Esophagus muscularis mucosa (tissue), 4 donors: ENCODE measurements around the gene PSEN1. TPM values are rescaled to one million over a fixed set of nuclear protein-coding genes. Genes with fewer than 3 reads are reported as not detected.

Experiments
- DNase-seq: peaks from one replicate; pipeline ENCODE4 v3.0.0-alpha.2; 2017; ENCODE audit errors: extremely low spot score
- H3K27ac ChIP-seq, 4 donors: fragments of 200-600 bp; sonication (generic); replicated peaks in 1 of 4; 1 replicate in 3 of 4; 2 replicates in 1 of 4; pipeline ENCODE4 v1.5.1; 2016 to 2019; ENCODE audit warnings: mild to moderate bottlenecking in 1 of 4
- H3K27me3 ChIP-seq, 4 donors: fragments of 200-600 bp; sonication (generic); one replicate each; pipeline versions ENCODE4 v1.5.1 to v1.6.0; 2016 to 2019
- H3K36me3 ChIP-seq, 4 donors: fragments of 200-600 bp; sonication (generic); one replicate each; pipeline ENCODE4 v1.5.1; 2016 to 2019
- H3K4me1 ChIP-seq, 4 donors: fragments of 200-600 bp; sonication (generic); one replicate each; pipeline ENCODE4 v1.5.1; 2016 to 2019
- H3K4me3 ChIP-seq, 4 donors: fragments of 200-600 bp; sonication (generic); 1 replicate in 2 of 4; 2 replicates in 2 of 4; pipeline ENCODE4 v1.5.1; 2016 to 2019; ENCODE audit warnings: mild to moderate bottlenecking in 4 of 4, moderate library complexity in 1 of 4
- H3K9me3 ChIP-seq, 4 donors: fragments of 200-600 bp; sonication (generic); 1 replicate in 3 of 4; 2 replicates in 1 of 4; pipeline ENCODE4 v1.5.1; 2016 to 2019
- EP300 ChIP-seq: sonication (generic); formaldehyde crosslinking; IDR thresholded peaks from one replicate; pipeline ENCODE4 v1.6.1; 2017; ENCODE audit warnings: antibody characterized with exemption
- POLR2A ChIP-seq: fragments of 450-650 bp; IDR thresholded peaks from one replicate; pipeline ENCODE4 v1.6.1; 2017; ENCODE audit warnings: antibody characterized with exemption, moderate library complexity, mild to moderate bottlenecking, low read depth
- POLR2AphosphoS5 ChIP-seq, 2 donors: sonication (generic); formaldehyde crosslinking; IDR thresholded peaks; one replicate each; pipeline ENCODE4 v1.6.1; 2017; ENCODE audit warnings: antibody characterized with exemption in 2 of 2
- WGBS: methylation state at CpG from one replicate; pipeline ENCODE4 v1.1.5; 2018; 5-methylcytosine and 5-hydroxymethylcytosine counted together
- intact Hi-C: fragments of 100-400 bp; cut with DNase I; formaldehyde crosslinking; loops from one replicate; pipeline ENCODE4 v1.15.1; 2023
- total RNA-seq, 4 donors: library from RNA; depleted of rRNA; stranded (reverse); fragments of >200 nt; gene quantifications; one replicate each; pipeline versions ENCODE4 v1.1.0 to v1.2.1, GENCODE V29; 2016
- TF ChIP-seq, protein P1 (sequence below), 3 experiments: fragments of 200-600 bp in 2 of 3; fragments of 450-650 bp in 1 of 3; sonication (generic) in 2 of 3; IDR thresholded peaks; one replicate each; pipeline ENCODE4 v1.5.1; 2017 to 2019; ENCODE audit warnings: antibody characterized with exemption in 3 of 3, mild to moderate bottlenecking in 2 of 3, moderate library complexity in 1 of 3

The PSEN1 gene
- total RNA-seq, 4 donors from 2014 or later = 31.7 to 39.0 (median 38.3) TPM

DNA sequence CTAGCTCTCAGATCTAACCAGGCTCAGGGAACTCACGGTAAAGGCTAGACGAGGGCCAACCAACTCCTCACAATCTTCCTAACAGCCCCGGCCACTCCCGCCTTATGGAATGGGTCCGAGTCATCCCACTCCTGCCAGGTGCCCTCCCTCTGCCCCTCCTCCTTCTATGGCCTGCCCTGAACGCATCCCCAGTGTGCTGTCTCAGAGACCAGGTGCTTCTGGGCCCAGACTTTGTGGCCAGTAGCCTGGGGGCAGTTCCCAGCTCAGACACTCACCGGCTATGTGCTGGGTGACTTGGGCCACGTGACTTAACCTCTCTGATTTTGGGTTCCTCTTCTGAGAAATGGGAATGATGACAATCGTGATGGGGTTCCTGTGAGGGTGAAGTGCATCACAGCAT is 123.5 kb downstream of the PSEN1 start:
- no peaks in the 10 kb centered on the region for H3K4me1 ChIP-seq
- H3K4me3 ChIP-seq = no peak overlapping the region
- H3K27me3 ChIP-seq = no peaks in the 10 kb centered on the region
- DNase-seq = no peak
- peaks cover 0 to 71% (median 25%) of the 10 kb centered on the region in 4 donors for H3K36me3 ChIP-seq
- H3K27ac ChIP-seq = no peak overlapping the region
- WGBS = 87% methylated on average over 7 of the region's 9 CpGs
- intact Hi-C loops = no loop called here
- TF ChIP-seq POLR2A (no peak), POLR2AphosphoS5 (IDR thresholded peaks at IDR 0.05) (no peak)
- TF ChIP-seq, protein P1, sequence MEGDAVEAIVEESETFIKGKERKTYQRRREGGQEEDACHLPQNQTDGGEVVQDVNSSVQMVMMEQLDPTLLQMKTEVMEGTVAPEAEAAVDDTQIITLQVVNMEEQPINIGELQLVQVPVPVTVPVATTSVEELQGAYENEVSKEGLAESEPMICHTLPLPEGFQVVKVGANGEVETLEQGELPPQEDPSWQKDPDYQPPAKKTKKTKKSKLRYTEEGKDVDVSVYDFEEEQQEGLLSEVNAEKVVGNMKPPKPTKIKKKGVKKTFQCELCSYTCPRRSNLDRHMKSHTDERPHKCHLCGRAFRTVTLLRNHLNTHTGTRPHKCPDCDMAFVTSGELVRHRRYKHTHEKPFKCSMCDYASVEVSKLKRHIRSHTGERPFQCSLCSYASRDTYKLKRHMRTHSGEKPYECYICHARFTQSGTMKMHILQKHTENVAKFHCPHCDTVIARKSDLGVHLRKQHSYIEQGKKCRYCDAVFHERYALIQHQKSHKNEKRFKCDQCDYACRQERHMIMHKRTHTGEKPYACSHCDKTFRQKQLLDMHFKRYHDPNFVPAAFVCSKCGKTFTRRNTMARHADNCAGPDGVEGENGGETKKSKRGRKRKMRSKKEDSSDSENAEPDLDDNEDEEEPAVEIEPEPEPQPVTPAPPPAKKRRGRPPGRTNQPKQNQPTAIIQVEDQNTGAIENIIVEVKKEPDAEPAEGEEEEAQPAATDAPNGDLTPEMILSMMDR (IDR thresholded peaks at IDR 0.05) = no peak
- H3K9me3 ChIP-seq = no peaks in the 10 kb centered on the region

DNA sequence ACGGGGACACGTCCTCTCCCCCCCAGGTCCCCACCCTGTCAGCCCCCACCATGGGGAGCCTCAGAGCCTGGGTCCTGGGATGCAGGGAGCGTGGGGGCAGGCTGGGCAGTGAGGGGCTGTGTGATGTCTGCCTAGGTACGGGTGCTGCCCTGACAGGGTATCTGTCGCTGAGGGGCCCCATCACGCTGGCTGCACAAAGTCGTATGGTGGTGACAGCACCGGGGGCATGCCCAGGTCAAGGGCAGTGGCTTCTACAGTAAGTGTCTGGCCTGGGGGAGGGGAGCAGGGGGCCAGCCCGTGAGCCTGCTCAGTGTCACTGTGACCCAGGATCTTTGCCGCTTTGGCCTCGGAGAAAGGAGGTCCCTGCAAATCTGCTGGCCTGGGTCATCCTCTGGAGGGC is 124.3 kb downstream of the PSEN1 start:
- Histone ChIP-seq H3K27me3 (no peaks in the 10 kb centered on the region), H3K27ac (no peak overlapping the region), H3K9me3 (no peaks in the 10 kb centered on the region), H3K4me3 (no peak overlapping the region), H3K4me1 (no peaks in the 10 kb centered on the region), H3K36me3 (peaks cover 0 to 71% (median 26%) of the 10 kb centered on the region in 4 donors)
- DNase-seq = no peak
- intact Hi-C loops = no loop called here
- WGBS = 87% methylated on average over 9 of the region's 11 CpGs
- TF ChIP-seq, protein P1 (IDR thresholded peaks at IDR 0.05) = no peak
- no peak for TF ChIP-seq POLR2AphosphoS5 (IDR thresholded peaks at IDR 0.05)
- no peak for TF ChIP-seq POLR2A
- TF ChIP-seq EP300 = no peak

DNA sequence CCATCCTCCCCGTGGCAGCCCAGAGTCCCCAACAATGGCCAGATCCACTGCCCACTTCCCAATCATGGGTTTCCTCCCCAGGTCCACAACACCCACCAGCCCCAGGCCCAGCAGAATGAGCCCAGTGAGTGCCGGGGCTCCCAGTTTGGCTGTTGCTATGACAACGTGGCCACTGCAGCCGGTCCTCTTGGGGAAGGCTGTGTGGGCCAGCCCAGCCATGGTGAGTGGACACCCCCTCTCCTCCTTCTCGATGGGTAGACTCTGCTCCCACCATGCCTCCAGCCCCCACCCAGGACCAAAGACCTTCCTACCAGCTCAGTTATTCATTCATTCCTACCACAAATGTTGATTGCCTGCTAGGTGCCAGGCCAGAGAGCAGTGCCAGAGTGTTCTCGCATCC is 124.8 kb downstream of the PSEN1 start:
- Histone ChIP-seq H3K9me3 (no peaks in the 10 kb centered on the region), H3K4me1 (no peaks in the 10 kb centered on the region), H3K36me3 (peaks cover 0 to 75% (median 25%) of the 10 kb centered on the region in 4 donors), H3K4me3 (no peak overlapping the region), H3K27me3 (no peaks in the 10 kb centered on the region), H3K27ac (no peak overlapping the region)
- TF ChIP-seq, protein P1 (IDR thresholded peaks at IDR 0.05) = no peak
- TF ChIP-seq POLR2AphosphoS5 (IDR thresholded peaks at IDR 0.05) (no peak), POLR2A (no peak)
- intact Hi-C loops = no loop called here
- DNase-seq = no peak
- WGBS = 85% methylated on average over 2 of the region's 6 CpGs

DNA sequence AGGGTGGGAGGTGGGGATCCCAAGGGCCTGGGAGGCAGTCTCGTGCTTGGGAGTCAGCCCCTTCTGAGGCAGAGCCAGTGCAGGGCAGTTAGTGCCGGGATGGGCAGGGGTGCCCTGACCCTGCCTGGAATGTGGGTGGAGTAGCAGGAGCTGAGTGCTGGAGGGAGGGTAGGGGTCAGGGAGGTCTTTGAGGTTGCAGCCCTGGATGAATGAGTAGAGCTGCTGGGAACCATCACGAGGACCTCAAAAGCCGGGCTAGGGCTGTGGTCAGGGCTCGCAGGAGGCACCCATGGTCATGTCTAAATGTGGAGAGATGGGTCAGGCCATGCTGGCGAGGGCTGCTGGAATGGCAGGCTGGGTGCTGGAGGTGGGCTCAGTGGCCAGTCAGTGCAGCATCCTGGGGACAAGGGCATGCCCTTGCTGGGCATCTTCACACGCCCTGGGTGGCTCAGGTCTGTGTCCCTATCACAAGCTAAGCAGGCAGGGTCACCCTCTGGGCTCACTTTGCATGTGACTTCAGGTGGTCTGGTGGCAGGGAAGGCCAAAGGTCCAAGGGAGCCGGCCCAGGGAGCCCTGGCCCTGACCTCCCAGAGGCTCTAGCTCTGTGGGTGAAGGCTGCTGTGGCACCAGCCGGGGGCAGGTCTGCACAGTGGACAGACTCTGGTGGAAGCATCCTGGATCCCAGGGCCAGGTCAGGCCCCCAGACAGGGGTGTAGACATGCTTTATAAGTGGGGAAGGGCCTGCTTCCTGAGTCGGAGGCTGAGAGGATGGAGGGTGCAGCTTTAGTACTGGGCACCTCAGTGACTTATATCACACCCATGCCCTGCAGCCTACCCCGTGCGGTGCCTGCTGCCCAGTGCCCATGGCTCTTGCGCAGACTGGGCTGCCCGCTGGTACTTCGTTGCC is 125.5 kb downstream of the PSEN1 start:
- DNase-seq = no peak
- 94% methylated on average over 6 of the region's 15 CpGs for WGBS
- Histone ChIP-seq H3K27me3 (no peaks in the 10 kb centered on the region), H3K9me3 (no peaks in the 10 kb centered on the region), H3K4me3 (no peak overlapping the region), H3K36me3 (peaks cover 0 to 80% (median 25%) of the 10 kb centered on the region in 4 donors), H3K27ac (no peak overlapping the region), H3K4me1 (no peaks in the 10 kb centered on the region)
- TF ChIP-seq POLR2AphosphoS5 (IDR thresholded peaks at IDR 0.05) (no peak), EP300 (no peak), POLR2A (no peak)
- TF ChIP-seq, protein P1 (IDR thresholded peaks at IDR 0.05) = no peak
- intact Hi-C loops = no loop called here
